ENCODE results near the gene EPO.

EPO gene

GRCh38 chr7:100683659-100684533, 36.4 kb upstream of the EPO start:
- no peaks in the 10 kb centered on the region for H3K9me3 ChIP-seq (ENCODE audit: control insufficient read depth in 2 of 2, low read length in 2 of 2)
- no peak overlapping the region for H3K4me3 ChIP-seq (ENCODE audit: low read length in 2 of 2)
- peaks cover 57 to 65% of the 10 kb centered on the region in 2 donors for H3K36me3 ChIP-seq (ENCODE audit: control insufficient read depth in 2 of 2, insufficient read depth in 2 of 2, low read length in 2 of 2)
- no peak overlapping the region for H3K9ac ChIP-seq (ENCODE audit: low read depth in 1 of 2, low read length in 2 of 2)
- H3K27ac ChIP-seq (ENCODE audit: low read depth in 2 of 2, low read length in 2 of 2): no peak overlapping the region
- peaks cover 0 to 9% of the 10 kb centered on the region in 2 donors for H3K4me1 ChIP-seq (ENCODE audit: control insufficient read depth in 2 of 2, insufficient read depth in 2 of 2, low read length in 2 of 2)
- H3K27me3 ChIP-seq (ENCODE audit: control insufficient read depth in 2 of 2, insufficient read depth in 2 of 2, low read length in 2 of 2): no peaks in the 10 kb centered on the region

GRCh38 chr7:100684534-100685042, 35.7 kb upstream of the EPO start:
- H3K27me3 ChIP-seq (ENCODE audit: control insufficient read depth in 2 of 2, insufficient read depth in 2 of 2, low read length in 2 of 2): no peaks in the 10 kb centered on the region
- peaks cover 0 to 3% of the 10 kb centered on the region in 2 donors for H3K4me1 ChIP-seq (ENCODE audit: control insufficient read depth in 2 of 2, insufficient read depth in 2 of 2, low read length in 2 of 2)
- no peak overlapping the region for H3K27ac ChIP-seq (ENCODE audit: low read depth in 2 of 2, low read length in 2 of 2)
- no peak overlapping the region for H3K9ac ChIP-seq (ENCODE audit: low read depth in 1 of 2, low read length in 2 of 2)
- H3K36me3 ChIP-seq (ENCODE audit: control insufficient read depth in 2 of 2, insufficient read depth in 2 of 2, low read length in 2 of 2): peaks cover 60 to 63% of the 10 kb centered on the region in 2 donors
- H3K4me3 ChIP-seq (ENCODE audit: low read length in 2 of 2): no peak overlapping the region
- no peaks in the 10 kb centered on the region for H3K9me3 ChIP-seq (ENCODE audit: control insufficient read depth in 2 of 2, low read length in 2 of 2)

GRCh38 chr7:100685049-100685605, 35.1 kb upstream of the EPO start:
- Histone ChIP-seq H3K9me3 (ENCODE audit: control insufficient read depth in 2 of 2, low read length in 2 of 2) (no peaks in the 10 kb centered on the region), H3K36me3 (ENCODE audit: control insufficient read depth in 2 of 2, insufficient read depth in 2 of 2, low read length in 2 of 2) (peaks cover 60 to 61% of the 10 kb centered on the region in 2 donors), H3K27me3 (ENCODE audit: control insufficient read depth in 2 of 2, insufficient read depth in 2 of 2, low read length in 2 of 2) (no peaks in the 10 kb centered on the region), H3K4me3 (ENCODE audit: low read length in 2 of 2) (no peak overlapping the region), H3K9ac (ENCODE audit: low read depth in 1 of 2, low read length in 2 of 2) (no peak overlapping the region), H3K27ac (ENCODE audit: low read depth in 2 of 2, low read length in 2 of 2) (no peak overlapping the region), H3K4me1 (ENCODE audit: control insufficient read depth in 2 of 2, insufficient read depth in 2 of 2, low read length in 2 of 2) (no peaks in the 10 kb centered on the region)

GRCh38 chr7:100685631-100686145, 34.6 kb upstream of the EPO start:
- no peak overlapping the region for H3K9ac ChIP-seq (ENCODE audit: low read depth in 1 of 2, low read length in 2 of 2)
- no peak overlapping the region for H3K4me3 ChIP-seq (ENCODE audit: low read length in 2 of 2)
- peaks cover 58 to 60% of the 10 kb centered on the region in 2 donors for H3K36me3 ChIP-seq (ENCODE audit: control insufficient read depth in 2 of 2, insufficient read depth in 2 of 2, low read length in 2 of 2)
- H3K27me3 ChIP-seq (ENCODE audit: control insufficient read depth in 2 of 2, insufficient read depth in 2 of 2, low read length in 2 of 2): no peaks in the 10 kb centered on the region
- H3K9me3 ChIP-seq (ENCODE audit: control insufficient read depth in 2 of 2, low read length in 2 of 2): no peaks in the 10 kb centered on the region
- H3K27ac ChIP-seq (ENCODE audit: low read depth in 2 of 2, low read length in 2 of 2): no peak overlapping the region
- H3K4me1 ChIP-seq (ENCODE audit: control insufficient read depth in 2 of 2, insufficient read depth in 2 of 2, low read length in 2 of 2): no peaks in the 10 kb centered on the region

- Histone ChIP-seq H3K36me3 (ENCODE audit: control insufficient read depth in 2 of 2, insufficient read depth in 2 of 2, low read length in 2 of 2) (peaks cover 58 to 60% of the 10 kb centered on the region in 2 donors), H3K4me1 (ENCODE audit: control insufficient read depth in 2 of 2, insufficient read depth in 2 of 2, low read length in 2 of 2) (no peaks in the 10 kb centered on the region), H3K27ac (ENCODE audit: low read depth in 2 of 2, low read length in 2 of 2) (no peak overlapping the region), H3K27me3 (ENCODE audit: control insufficient read depth in 2 of 2, insufficient read depth in 2 of 2, low read length in 2 of 2) (no peaks in the 10 kb centered on the region), H3K4me3 (ENCODE audit: low read length in 2 of 2) (no peak overlapping the region), H3K9me3 (ENCODE audit: control insufficient read depth in 2 of 2, low read length in 2 of 2) (no peaks in the 10 kb centered on the region), H3K9ac (ENCODE audit: low read depth in 1 of 2, low read length in 2 of 2) (no peak overlapping the region)
Measured at GRCh38 chr7:100686201-100686821, 34.0 kb upstream of the EPO start.

GRCh38 chr7:100686822-100687211, 33.5 kb upstream of the EPO start:
- no peak overlapping the region for H3K4me3 ChIP-seq (ENCODE audit: low read length in 2 of 2)
- no peak overlapping the region for H3K27ac ChIP-seq (ENCODE audit: low read depth in 2 of 2, low read length in 2 of 2)
- H3K27me3 ChIP-seq (ENCODE audit: control insufficient read depth in 2 of 2, insufficient read depth in 2 of 2, low read length in 2 of 2): no peaks in the 10 kb centered on the region
- H3K9me3 ChIP-seq (ENCODE audit: control insufficient read depth in 2 of 2, low read length in 2 of 2): no peaks in the 10 kb centered on the region
- peaks cover 4 to 5% of the 10 kb centered on the region in 2 donors for H3K4me1 ChIP-seq (ENCODE audit: control insufficient read depth in 2 of 2, insufficient read depth in 2 of 2, low read length in 2 of 2)
- H3K36me3 ChIP-seq (ENCODE audit: control insufficient read depth in 2 of 2, insufficient read depth in 2 of 2, low read length in 2 of 2): peaks cover 54 to 56% of the 10 kb centered on the region in 2 donors
- H3K9ac ChIP-seq (ENCODE audit: low read depth in 1 of 2, low read length in 2 of 2): no peak overlapping the region

GRCh38 chr7:100687261-100687660, 33.0 kb upstream of the EPO start:
- H3K9me3 ChIP-seq (ENCODE audit: control insufficient read depth in 2 of 2, low read length in 2 of 2): no peaks in the 10 kb centered on the region
- H3K9ac ChIP-seq (ENCODE audit: low read depth in 1 of 2, low read length in 2 of 2): no peak overlapping the region
- no peak overlapping the region for H3K27ac ChIP-seq (ENCODE audit: low read depth in 2 of 2, low read length in 2 of 2)
- peaks cover 8 to 9% of the 10 kb centered on the region in 2 donors for H3K4me1 ChIP-seq (ENCODE audit: control insufficient read depth in 2 of 2, insufficient read depth in 2 of 2, low read length in 2 of 2)
- no peaks in the 10 kb centered on the region for H3K27me3 ChIP-seq (ENCODE audit: control insufficient read depth in 2 of 2, insufficient read depth in 2 of 2, low read length in 2 of 2)
- H3K4me3 ChIP-seq (ENCODE audit: low read length in 2 of 2): no peak overlapping the region
- H3K36me3 ChIP-seq (ENCODE audit: control insufficient read depth in 2 of 2, insufficient read depth in 2 of 2, low read length in 2 of 2): peaks cover 50 to 52% of the 10 kb centered on the region in 2 donors

- no peak overlapping the region for H3K4me3 ChIP-seq (ENCODE audit: low read length in 2 of 2)
- no peaks in the 10 kb centered on the region for H3K27me3 ChIP-seq (ENCODE audit: control insufficient read depth in 2 of 2, insufficient read depth in 2 of 2, low read length in 2 of 2)
- H3K36me3 ChIP-seq (ENCODE audit: control insufficient read depth in 2 of 2, insufficient read depth in 2 of 2, low read length in 2 of 2): peaks cover 46 to 50% of the 10 kb centered on the region in 2 donors
- H3K27ac ChIP-seq (ENCODE audit: low read depth in 2 of 2, low read length in 2 of 2): no peak overlapping the region
- no peak overlapping the region for H3K9ac ChIP-seq (ENCODE audit: low read depth in 1 of 2, low read length in 2 of 2)
- H3K4me1 ChIP-seq (ENCODE audit: control insufficient read depth in 2 of 2, insufficient read depth in 2 of 2, low read length in 2 of 2): peaks cover 14% of the 10 kb centered on the region in 2 donors
- H3K9me3 ChIP-seq (ENCODE audit: control insufficient read depth in 2 of 2, low read length in 2 of 2): no peaks in the 10 kb centered on the region
Measured at GRCh38 chr7:100687751-100688300, 32.4 kb upstream of the EPO start.

- H3K36me3 ChIP-seq (ENCODE audit: control insufficient read depth in 2 of 2, insufficient read depth in 2 of 2, low read length in 2 of 2): peaks cover 42 to 45% of the 10 kb centered on the region in 2 donors
- H3K4me3 ChIP-seq (ENCODE audit: low read length in 2 of 2): no peak overlapping the region
- H3K27me3 ChIP-seq (ENCODE audit: control insufficient read depth in 2 of 2, insufficient read depth in 2 of 2, low read length in 2 of 2): no peaks in the 10 kb centered on the region
- H3K27ac ChIP-seq (ENCODE audit: low read depth in 2 of 2, low read length in 2 of 2): no peak overlapping the region
- H3K9ac ChIP-seq (ENCODE audit: low read depth in 1 of 2, low read length in 2 of 2): no peak overlapping the region
- H3K9me3 ChIP-seq (ENCODE audit: control insufficient read depth in 2 of 2, low read length in 2 of 2): no peaks in the 10 kb centered on the region
- peaks cover 16 to 19% of the 10 kb centered on the region in 2 donors for H3K4me1 ChIP-seq (ENCODE audit: control insufficient read depth in 2 of 2, insufficient read depth in 2 of 2, low read length in 2 of 2)
Measured at GRCh38 chr7:100688326-100688860, 31.9 kb upstream of the EPO start.

All from mucosa of rectum (tissue), 2 donors.